OCI-LY7 (cell line): ENCODE data around the gene CCDC70. TPM values are rescaled to one million over a fixed set of nuclear protein-coding genes. Genes with fewer than 3 reads are reported as not detected.

Experiments
- BruUV-seq: library from RNA; stranded (reverse); fragments of 400-500 nt; replicated peaks from 2 replicates; lab custom pipeline; 2021; lab: Mats Ljungman, UMichigan
- CTCF ChIA-PET: fragments of 300-600 bp; sonication (Branson Sonifier 250); formaldehyde crosslinking; loops from one replicate; lab custom pipeline; 2022; ENCODE audit warnings: antibody characterized with exemption; ENCODE audit not compliant: unreplicated experiment; lab: Charles Lee
- POLR2A ChIA-PET: fragments of 300-600 bp; sonication (Branson Sonifier 250); formaldehyde crosslinking; loops from one replicate; lab custom pipeline; 2022; ENCODE audit warnings: antibody characterized with exemption; lab: Charles Lee
- DNase-seq: peaks from one replicate; pipeline ENCODE4 v3.0.0-alpha.2; 2015; ENCODE audit warnings: low spot score
- H2AFZ ChIP-seq: fragments of 200-600 bp; sonication (generic), shearing (Covaris generic); 2 replicates; pipeline ENCODE4 v1.6.1; 2014; ENCODE audit warnings: mild to moderate bottlenecking, antibody characterized with exemption, low read length, moderate library complexity
- H3K27ac ChIP-seq: fragments of 200-600 bp; sonication (generic); 2 replicates; pipeline ENCODE4 v1.5.1; 2014; ENCODE audit warnings: mixed run types, low read depth, mild to moderate bottlenecking, moderate library complexity, low read length, inconsistent platforms; ENCODE audit not compliant: poor library complexity, severe bottlenecking
- H3K36me3 ChIP-seq: fragments of 200-600 bp; sonication (generic); 2 replicates; pipeline ENCODE4 v1.6.1; 2014; ENCODE audit warnings: mild to moderate bottlenecking, antibody characterized with exemption, low read length, moderate library complexity, mixed read lengths; ENCODE audit not compliant: insufficient read depth
- H3K4me1 ChIP-seq: fragments of 200-600 bp; sonication (generic); 2 replicates; pipeline ENCODE4 v1.5.1; 2014; ENCODE audit warnings: mild to moderate bottlenecking, low read length; ENCODE audit not compliant: insufficient read depth, poor library complexity, severe bottlenecking
- H3K4me2 ChIP-seq: fragments of 200-600 bp; sonication (generic); 2 replicates; pipeline ENCODE4 v1.6.1; 2014; ENCODE audit warnings: mild to moderate bottlenecking, low read length
- H3K4me3 ChIP-seq: fragments of 200-600 bp; sonication (generic); 2 replicates; pipeline ENCODE4 v1.5.1; 2014; ENCODE audit warnings: mild to moderate bottlenecking, low read depth, low read length; ENCODE audit not compliant: poor library complexity, severe bottlenecking
- H3K79me2 ChIP-seq: fragments of 200-600 bp; sonication (generic); 2 replicates; pipeline ENCODE4 v1.6.1; 2016; ENCODE audit warnings: low read depth, mild to moderate bottlenecking, low read length, moderate library complexity, mixed read lengths; ENCODE audit not compliant: insufficient read depth
- H3K9me2 ChIP-seq: fragments of 200-600 bp; sonication (generic); 2 replicates; pipeline ENCODE4 v1.6.1; 2016; ENCODE audit warnings: mild to moderate bottlenecking, low read length, mixed read lengths; ENCODE audit not compliant: insufficient read depth
- H3K9me3 ChIP-seq: fragments of 200-600 bp; sonication (generic); 2 replicates; pipeline ENCODE4 v1.6.1; 2014; ENCODE audit warnings: mild to moderate bottlenecking, mixed run types, low read length, mixed read lengths
- H4K20me1 ChIP-seq: fragments of 200-600 bp; sonication (generic); 2 replicates; pipeline ENCODE4 v1.6.1; 2014; ENCODE audit warnings: mild to moderate bottlenecking, antibody characterized with exemption, low read length, moderate library complexity, mixed read lengths; ENCODE audit not compliant: insufficient read depth
- EZH2phosphoT487 ChIP-seq: fragments of 200-600 bp; sonication (generic); IDR thresholded peaks from 2 replicates; pipeline ENCODE4 v1.6.1; 2018; ENCODE audit warnings: low read depth, borderline replicate concordance, mild to moderate bottlenecking, mixed run types, antibody characterized with exemption, low read length, moderate library complexity, mixed read lengths
- intact Hi-C: fragments of 100-400 bp; cut with micrococcal nuclease; formaldehyde crosslinking; loops from one replicate; pipeline ENCODE4 v1.10.0; 2022; ENCODE audit not compliant: unreplicated experiment
- total RNA-seq, 2 experiments: library from RNA; depleted of rRNA in 1 of 2; stranded (reverse); fragments of >200 nt in 1 of 2; shearing (Covaris generic) in 1 of 2; gene quantifications; 2 replicates each; pipeline ENCODE4 v1.2.3, GENCODE V29; 2014 to 2022
- TF ChIP-seq, protein P1 (sequence below): fragments of 200-600 bp; sonication (generic); conservative IDR thresholded peaks from 2 replicates; pipeline ENCODE4 v1.5.1; 2014; ENCODE audit warnings: mild to moderate bottlenecking, antibody characterized with exemption, low read length, moderate library complexity, mixed read lengths

CCDC70 gene
- total RNA-seq, 2 experiments from 2014 or later, result not detected

DNA sequence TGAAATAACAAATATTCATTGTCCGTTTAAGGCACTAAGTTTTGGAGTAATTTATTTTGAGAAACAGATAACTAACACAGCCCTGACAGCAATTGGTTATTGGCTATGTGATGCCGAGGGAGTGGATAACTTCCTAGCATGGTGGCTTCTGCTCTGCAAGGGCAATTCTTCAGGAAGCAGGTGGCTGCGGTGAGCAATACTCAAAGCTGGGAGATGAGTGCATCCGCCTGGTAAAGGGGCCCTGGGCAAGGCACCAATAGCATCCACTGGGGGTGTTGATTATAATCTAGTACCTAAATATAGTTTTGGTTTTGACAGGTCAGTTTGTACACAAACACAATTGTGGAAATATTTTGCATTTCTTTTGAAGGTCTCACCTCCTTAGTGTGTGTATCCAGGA lies 41.0 kb downstream of the CCDC70 start:
- intact Hi-C loops, result no loop called here
- Histone ChIP-seq H4K20me1 (no peaks in the 10 kb centered on the region), H3K9me3 (no peaks in the 10 kb centered on the region), H3K4me1 (no peaks in the 10 kb centered on the region), H3K4me3 (no peak overlapping the region), H3K36me3 (no peaks in the 10 kb centered on the region), H3K79me2 (no peaks in the 10 kb centered on the region), H3K9me2 (no peaks in the 10 kb centered on the region), H3K27ac (no peak overlapping the region), H3K4me2 (no peak overlapping the region), H2AFZ (no peak overlapping the region)
- CTCF ChIA-PET, result no interaction called here
- TF ChIP-seq, protein P1, sequence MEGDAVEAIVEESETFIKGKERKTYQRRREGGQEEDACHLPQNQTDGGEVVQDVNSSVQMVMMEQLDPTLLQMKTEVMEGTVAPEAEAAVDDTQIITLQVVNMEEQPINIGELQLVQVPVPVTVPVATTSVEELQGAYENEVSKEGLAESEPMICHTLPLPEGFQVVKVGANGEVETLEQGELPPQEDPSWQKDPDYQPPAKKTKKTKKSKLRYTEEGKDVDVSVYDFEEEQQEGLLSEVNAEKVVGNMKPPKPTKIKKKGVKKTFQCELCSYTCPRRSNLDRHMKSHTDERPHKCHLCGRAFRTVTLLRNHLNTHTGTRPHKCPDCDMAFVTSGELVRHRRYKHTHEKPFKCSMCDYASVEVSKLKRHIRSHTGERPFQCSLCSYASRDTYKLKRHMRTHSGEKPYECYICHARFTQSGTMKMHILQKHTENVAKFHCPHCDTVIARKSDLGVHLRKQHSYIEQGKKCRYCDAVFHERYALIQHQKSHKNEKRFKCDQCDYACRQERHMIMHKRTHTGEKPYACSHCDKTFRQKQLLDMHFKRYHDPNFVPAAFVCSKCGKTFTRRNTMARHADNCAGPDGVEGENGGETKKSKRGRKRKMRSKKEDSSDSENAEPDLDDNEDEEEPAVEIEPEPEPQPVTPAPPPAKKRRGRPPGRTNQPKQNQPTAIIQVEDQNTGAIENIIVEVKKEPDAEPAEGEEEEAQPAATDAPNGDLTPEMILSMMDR, result no peak
- no peak for TF ChIP-seq EZH2phosphoT487
- no TSS peak for BruUV-seq
- DNase-seq, result no peak
- POLR2A ChIA-PET, result interaction anchor here (1.9 kb wide), 1 partner anchor 10 kb away, joined by 4 read pairs; no protein-coding TSS in a partner anchor

DNA sequence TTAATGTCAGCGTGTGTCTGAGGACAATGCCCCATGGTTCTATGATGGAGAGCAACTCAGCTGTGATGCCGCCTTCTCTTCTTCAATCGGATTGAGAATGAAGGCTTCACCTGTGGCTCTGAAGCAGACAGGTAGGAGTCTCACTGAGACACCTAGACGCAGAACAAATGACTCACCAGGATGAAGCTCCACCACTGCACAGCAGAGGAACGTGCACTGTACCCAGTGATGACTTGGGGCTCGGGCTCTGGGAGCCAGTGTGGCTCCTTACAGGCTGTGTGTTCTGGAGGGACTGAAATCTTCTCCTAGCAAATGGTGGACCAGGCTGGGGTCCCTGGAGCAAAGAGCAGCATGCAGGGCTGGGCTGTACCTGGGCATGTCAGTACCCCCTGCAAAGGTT lies 44.0 kb downstream of the CCDC70 start:
- H3K4me1 ChIP-seq, result no peaks in the 10 kb centered on the region
- no peaks in the 10 kb centered on the region for H4K20me1 ChIP-seq
- intact Hi-C loops, result no loop called here
- POLR2A ChIA-PET, result no interaction called here
- no peak overlapping the region for H2AFZ ChIP-seq
- H3K4me2 ChIP-seq, result no peak overlapping the region
- H3K27ac ChIP-seq, result no peak overlapping the region
- CTCF ChIA-PET, result no interaction called here
- BruUV-seq, result no TSS peak
- TF ChIP-seq EZH2phosphoT487, result no peak
- TF ChIP-seq, protein P1, result no peak
- no peak overlapping the region for H3K4me3 ChIP-seq
- DNase-seq, result no peak
- no peaks in the 10 kb centered on the region for H3K9me3 ChIP-seq
- no peaks in the 10 kb centered on the region for H3K9me2 ChIP-seq
- no peaks in the 10 kb centered on the region for H3K36me3 ChIP-seq
- no peaks in the 10 kb centered on the region for H3K79me2 ChIP-seq

DNA sequence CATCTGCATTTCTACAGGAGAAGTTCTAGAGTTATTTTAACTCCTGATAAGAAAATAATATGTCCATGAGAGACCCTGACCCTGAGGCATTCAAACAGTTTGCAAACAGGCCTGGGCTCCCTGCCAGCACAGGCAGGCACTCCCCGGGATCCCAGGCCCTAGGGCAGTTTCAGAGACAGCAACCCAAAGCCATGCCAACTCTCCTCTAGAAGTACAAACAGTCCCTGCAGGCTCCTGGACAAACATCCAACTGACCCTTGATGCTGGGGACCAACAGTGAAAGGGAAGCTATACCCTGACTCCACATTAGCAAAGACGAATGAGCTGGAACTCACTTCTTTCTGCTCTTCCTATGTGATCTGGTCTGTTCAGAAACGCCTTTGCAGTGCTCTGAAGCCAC lies 44.8 kb downstream of the CCDC70 start:
- POLR2A ChIA-PET, result no interaction called here
- CTCF ChIA-PET, result no interaction called here

More for the DNA sequence above, 44.8 kb downstream of the CCDC70 start:
- Histone ChIP-seq H2AFZ (no peak overlapping the region), H3K36me3 (no peaks in the 10 kb centered on the region), H3K4me3 (no peak overlapping the region), H3K4me1 (no peaks in the 10 kb centered on the region), H3K4me2 (no peak overlapping the region), H3K9me3 (no peaks in the 10 kb centered on the region), H3K9me2 (no peaks in the 10 kb centered on the region), H3K27ac (no peak overlapping the region), H4K20me1 (no peaks in the 10 kb centered on the region), H3K79me2 (no peaks in the 10 kb centered on the region)
- intact Hi-C loops, result no loop called here
- no peak for DNase-seq
- no peak for TF ChIP-seq EZH2phosphoT487
- TF ChIP-seq, protein P1, result no peak
- no TSS peak for BruUV-seq
